GM19372 (cell line): ENCODE measurements around the gene P2RY8.

Experiments
- ATAC-seq: cut with Tn5 transposase; IDR thresholded peaks from one replicate; pipeline ENCODE4 v1.9.1; 2021; ENCODE audit warnings: mild to moderate bottlenecking, low read depth, moderate library complexity; ENCODE audit not compliant: unreplicated experiment

The P2RY8 gene

GRCh38 chrX:1466971-1467561 is 69.9 kb downstream of the P2RY8 start:
- ATAC-seq: peak; percentile 47

DNA sequence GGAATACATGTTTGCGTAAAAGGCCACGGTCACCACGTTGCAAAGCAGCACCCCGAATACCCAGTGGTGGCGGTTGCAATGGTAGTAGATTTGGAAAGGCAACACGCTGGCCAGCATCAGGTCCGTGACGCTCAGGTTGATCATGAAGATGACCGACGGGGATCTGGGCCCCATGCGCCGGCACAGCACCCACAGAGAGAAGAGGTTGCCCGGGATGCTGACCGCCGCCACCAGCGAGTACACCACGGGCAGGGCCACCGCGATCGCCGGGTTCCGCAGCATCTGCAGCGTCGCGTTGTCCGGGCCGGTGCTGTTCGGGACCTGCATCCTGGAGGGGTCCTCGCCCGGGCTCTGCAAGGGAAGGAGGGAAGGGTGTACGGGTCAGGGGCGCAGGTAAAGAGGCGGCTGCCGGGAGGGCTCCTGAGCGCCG is 70.7 kb downstream of the P2RY8 start:
- ATAC-seq: no peak

DNA sequence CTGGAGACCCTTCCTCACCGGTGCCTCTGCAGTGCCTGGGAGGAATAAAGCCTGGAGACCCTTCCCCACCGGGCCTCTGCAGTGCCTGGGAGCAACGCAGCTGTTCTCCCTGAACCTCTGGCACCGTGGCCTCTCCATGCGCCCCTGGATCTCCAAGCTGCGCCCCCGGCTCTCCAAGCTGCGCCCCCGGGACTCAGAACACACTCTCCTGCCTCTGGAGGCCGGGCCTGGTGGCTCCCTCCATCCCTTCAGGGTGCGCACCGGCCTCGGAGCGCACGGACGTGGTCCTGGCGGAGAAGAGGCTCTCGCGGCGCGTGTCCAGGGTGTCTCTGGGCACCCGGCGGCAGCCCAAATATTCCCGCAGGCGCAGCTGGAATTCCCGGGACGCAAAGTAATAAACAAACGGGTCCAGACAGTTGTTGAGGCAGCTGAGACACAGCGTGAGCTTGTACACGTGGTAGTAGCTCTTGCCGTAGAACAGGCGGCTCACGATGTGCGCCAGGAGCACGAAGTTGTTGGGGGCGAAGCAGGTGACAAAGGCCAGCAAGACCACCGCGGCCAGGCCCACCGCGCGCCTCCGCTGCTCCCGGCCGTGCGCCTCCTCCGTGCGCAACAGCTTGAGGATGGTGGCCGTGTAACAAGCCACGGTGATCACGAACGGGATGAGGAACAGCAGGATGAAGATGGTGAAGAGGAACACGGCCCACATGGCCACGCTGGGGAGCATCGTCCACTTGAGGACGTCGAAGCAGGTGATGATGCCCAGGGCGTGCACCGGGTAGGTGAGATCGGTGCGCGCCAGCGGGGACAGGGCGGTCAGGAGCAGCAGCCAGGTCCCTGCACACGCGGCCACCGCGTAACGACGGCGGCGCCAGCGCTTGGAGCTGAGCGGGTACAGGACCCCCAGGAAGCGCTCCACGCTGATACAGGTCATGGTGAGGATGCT is 71.4 kb downstream of the P2RY8 start:
- no peak for ATAC-seq

DNA sequence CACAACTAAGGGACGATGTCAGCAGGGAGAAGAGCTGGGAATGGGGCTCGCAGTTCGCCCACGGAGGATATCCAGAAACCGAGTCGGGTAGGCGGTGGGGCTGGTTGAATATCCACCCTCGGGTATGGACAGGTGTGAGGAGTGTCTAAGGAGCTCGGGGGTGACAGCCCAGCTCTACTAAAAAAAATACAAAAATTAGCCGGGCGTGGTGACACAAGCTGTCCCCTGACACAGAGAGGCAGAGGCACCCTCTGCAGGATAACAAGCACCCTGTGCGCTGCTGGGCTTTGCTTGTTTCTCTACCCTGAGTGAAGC is 72.1 kb downstream of the P2RY8 start:
- no peak for ATAC-seq

GRCh38 chrX:1464041-1464970 is 72.7 kb downstream of the P2RY8 start:
- no peak for ATAC-seq

GRCh38 chrX:1463581-1463980 is 73.4 kb downstream of the P2RY8 start:
- no peak for ATAC-seq

- ATAC-seq: no peak
Measured at GRCh38 chrX:1462596-1463251, 74.3 kb downstream of the P2RY8 start.

DNA sequence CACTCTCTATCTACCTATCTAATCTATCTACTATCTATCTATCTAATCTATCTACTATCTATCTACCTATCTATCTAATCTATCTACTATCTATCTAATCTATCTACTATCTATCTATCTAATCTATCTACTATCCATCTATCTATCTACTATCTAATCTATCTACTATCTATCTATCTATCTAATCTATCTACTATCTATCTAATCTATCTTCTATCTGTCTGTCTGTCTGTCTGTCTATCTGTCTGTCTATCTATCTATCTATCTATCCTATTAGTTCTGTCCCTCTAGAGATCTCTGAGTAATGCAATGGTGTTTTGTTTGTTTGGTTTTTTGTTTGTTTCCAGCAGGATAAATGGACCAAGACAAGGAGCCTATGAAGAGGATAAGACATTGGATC is 74.9 kb downstream of the P2RY8 start:
- no peak for ATAC-seq

- no peak for ATAC-seq
Measured at GRCh38 chrX:1455948-1456280, 81.1 kb downstream of the P2RY8 start.

- no peak for ATAC-seq
Measured at GRCh38 chrX:1453951-1454785, 82.8 kb downstream of the P2RY8 start.

- peak; percentile 7 for ATAC-seq
Measured at GRCh38 chrX:1453395-1453783, 83.6 kb downstream of the P2RY8 start.

DNA sequence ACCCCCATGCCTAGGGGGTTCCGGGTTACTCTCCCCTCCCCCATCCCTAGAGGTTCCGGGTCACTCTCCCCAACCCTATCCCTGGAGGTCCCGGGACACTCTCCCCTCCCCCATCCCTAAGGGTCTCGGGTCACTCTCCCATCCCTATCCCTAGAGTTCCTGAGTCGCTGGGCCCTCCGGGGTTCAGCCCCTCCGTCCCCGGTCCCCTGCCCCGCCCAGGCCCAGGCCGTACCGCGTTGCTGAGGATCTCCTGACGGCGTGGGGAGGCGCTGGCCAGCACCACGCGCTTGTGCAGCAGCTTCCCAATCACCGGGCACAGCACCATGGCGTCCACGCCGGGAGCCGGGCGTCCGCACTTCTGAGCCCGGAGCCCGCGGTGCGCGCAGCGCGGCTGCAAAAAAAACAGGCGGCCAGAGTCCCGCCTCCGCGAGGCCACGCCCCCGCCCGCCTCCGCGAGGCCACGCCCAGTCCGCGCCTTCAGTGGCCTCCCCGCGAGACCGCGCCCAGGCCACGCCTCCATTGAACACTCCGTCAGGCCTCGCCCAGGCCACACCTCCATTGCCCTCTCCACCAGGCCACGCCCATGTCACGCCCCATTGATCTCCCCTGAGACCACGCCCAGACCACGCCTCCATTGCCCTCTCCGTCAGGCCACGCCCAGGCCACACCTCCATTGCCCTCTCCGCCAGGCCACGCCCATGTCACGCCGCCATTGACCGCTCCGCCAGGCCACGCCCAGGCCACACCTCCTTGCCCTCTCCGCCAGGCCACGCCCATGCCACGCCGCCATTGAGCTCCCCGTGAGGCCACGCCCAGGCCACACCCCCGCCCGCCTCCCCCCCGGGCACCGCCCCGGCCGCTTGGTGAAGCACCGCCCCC is 84.2 kb downstream of the P2RY8 start, which contains the start of gene ASMTL:
Gene ASMTL, minus strand, starts transcription at position 394 of the 879 bp plus-strand sequence. Its CDS starts 69 bp downstream, at position 325.
- ATAC-seq: peak; percentile 60

DNA sequence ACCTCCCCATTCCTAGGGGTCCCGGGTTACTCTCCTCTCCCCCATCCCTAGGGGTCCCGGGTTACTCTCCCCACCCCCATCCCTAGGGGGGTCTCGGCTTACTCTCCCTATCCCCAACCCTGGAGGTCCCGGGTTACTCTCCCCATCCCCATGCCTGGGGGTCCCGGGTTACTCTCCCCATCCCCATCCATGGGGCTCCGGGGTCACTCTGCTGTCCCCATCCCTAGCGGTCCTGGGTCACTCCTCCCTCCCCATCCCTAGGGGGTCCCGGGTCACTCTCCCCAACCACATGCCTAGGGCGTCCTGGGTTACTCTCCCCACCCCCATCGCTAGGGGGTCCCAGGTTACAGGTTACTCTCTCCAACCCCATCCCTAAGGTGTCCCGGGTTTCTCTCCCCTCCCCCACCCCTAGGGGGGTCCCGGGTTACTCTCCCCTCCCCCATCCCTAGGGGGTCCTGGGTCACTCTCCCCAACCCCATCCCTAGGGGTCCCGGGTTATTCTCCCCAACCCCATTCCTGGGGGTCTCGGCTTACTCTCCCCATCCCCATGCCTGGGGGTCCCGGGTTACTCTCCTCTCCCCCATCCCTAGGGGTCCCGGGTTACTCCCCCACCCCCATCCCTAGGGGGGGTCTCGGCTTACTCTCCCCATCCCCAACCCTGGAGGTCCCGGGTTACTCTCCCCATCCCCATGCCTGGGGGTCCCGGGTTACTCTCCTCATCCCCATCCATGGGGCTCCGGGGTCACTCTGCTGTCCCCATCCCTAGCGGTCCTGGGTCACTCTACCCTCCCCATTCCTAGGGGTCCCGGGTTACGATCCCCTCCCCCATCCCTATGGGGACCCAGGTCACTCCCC is 85.1 kb downstream of the P2RY8 start:
- ATAC-seq: no peak

DNA sequence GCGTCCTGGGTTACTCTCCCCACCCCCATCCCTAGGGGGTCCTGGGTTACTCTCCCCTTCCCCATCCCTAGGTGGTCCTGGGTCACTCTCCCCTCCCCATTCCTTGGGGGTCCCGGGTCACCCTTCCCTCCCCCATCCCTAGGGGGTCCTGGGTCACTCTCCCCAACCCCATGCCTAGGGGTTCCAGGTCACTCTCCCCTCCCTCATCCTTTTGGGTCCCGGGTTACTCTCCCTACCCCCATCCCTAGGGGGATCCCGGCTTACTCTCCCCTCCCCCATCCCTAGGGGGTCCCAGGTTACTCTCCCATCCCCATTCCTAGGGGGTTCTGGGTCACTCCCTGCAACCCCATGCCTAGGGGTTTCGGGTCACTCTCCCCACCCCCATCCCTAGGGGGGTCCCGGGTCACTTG is 85.7 kb downstream of the P2RY8 start:
- ATAC-seq: no peak

- no peak for ATAC-seq
Measured at GRCh38 chrX:1450361-1451161, 86.4 kb downstream of the P2RY8 start.

DNA sequence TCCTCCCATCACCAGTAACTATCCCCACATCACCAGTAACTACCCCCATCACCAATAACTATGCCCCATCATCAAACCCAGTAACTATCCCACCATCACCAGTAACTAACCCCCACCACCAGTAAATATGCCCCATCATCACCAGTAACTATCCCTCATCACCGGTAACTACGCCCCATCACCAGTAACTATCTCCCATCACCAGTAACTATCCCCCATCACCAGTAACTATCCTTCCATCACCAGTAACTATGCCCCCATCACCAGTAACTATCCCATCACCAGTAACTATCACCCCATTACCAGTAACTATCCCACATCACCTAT is 87.2 kb downstream of the P2RY8 start:
- ATAC-seq: no peak
